Measurements from ENCODE around the gene ABCG1.

The ABCG1 gene

GRCh38 chr21:42214921-42215320 is 4.0 kb upstream of the ABCG1 start:
- H3K9me3 ChIP-seq (ENCODE audit: control insufficient read depth, low read length): no peaks in the 10 kb centered on the region
- WGBS, 2 experiments: 83 to 90% methylated on average over 5 of the region's 5 CpGs
- H3K4me1 ChIP-seq (ENCODE audit: control insufficient read depth, insufficient read depth, low read length): no peaks in the 10 kb centered on the region
- H3K27ac ChIP-seq (ENCODE audit: insufficient read depth, low read depth, low read length, poor library complexity, severe bottlenecking): no peak overlapping the region
- no peak overlapping the region for H3K4me3 ChIP-seq (ENCODE audit: insufficient read depth, low read depth, low read length)
- peaks cover 31% of the 10 kb centered on the region for H3K27me3 ChIP-seq (ENCODE audit: control insufficient read depth, insufficient read depth, low read length, poor library complexity, severe bottlenecking)
- no peaks in the 10 kb centered on the region for H3K36me3 ChIP-seq (ENCODE audit: control insufficient read depth, insufficient read depth, low read length)

GRCh38 chr21:42215942-42216725 is 2.8 kb upstream of the ABCG1 start:
- no peaks in the 10 kb centered on the region for H3K9me3 ChIP-seq (ENCODE audit: control insufficient read depth, low read length)
- H3K27me3 ChIP-seq (ENCODE audit: control insufficient read depth, insufficient read depth, low read length, poor library complexity, severe bottlenecking): peaks cover 44% of the 10 kb centered on the region
- no peaks in the 10 kb centered on the region for H3K36me3 ChIP-seq (ENCODE audit: control insufficient read depth, insufficient read depth, low read length)
- H3K4me3 ChIP-seq (ENCODE audit: insufficient read depth, low read depth, low read length): no peak overlapping the region
- H3K27ac ChIP-seq (ENCODE audit: insufficient read depth, low read depth, low read length, poor library complexity, severe bottlenecking): no peak overlapping the region
- 91 to 92% methylated on average over 9 of the region's 9 CpGs for WGBS, 2 experiments
- H3K4me1 ChIP-seq (ENCODE audit: control insufficient read depth, insufficient read depth, low read length): no peaks in the 10 kb centered on the region

GRCh38 chr21:42216726-42217572 is 2.0 kb upstream of the ABCG1 start:
- no peaks in the 10 kb centered on the region for H3K4me1 ChIP-seq (ENCODE audit: control insufficient read depth, insufficient read depth, low read length)
- H3K36me3 ChIP-seq (ENCODE audit: control insufficient read depth, insufficient read depth, low read length): no peaks in the 10 kb centered on the region
- WGBS, 2 experiments: 88 to 89% methylated on average over 17 of the region's 17 CpGs
- H3K27ac ChIP-seq (ENCODE audit: insufficient read depth, low read depth, low read length, poor library complexity, severe bottlenecking): no peak overlapping the region
- no peak overlapping the region for H3K4me3 ChIP-seq (ENCODE audit: insufficient read depth, low read depth, low read length)
- peaks cover 51% of the 10 kb centered on the region for H3K27me3 ChIP-seq (ENCODE audit: control insufficient read depth, insufficient read depth, low read length, poor library complexity, severe bottlenecking)
- H3K9me3 ChIP-seq (ENCODE audit: control insufficient read depth, low read length): no peaks in the 10 kb centered on the region

GRCh38 chr21:42219606-42220137 is 732 bp downstream of the ABCG1 start:
- Histone ChIP-seq H3K27ac (ENCODE audit: insufficient read depth, low read depth, low read length, poor library complexity, severe bottlenecking) (no peak overlapping the region), H3K4me3 (ENCODE audit: insufficient read depth, low read depth, low read length) (peak overlapping the region; percentile 38), H3K36me3 (ENCODE audit: control insufficient read depth, insufficient read depth, low read length) (no peaks in the 10 kb centered on the region), H3K9me3 (ENCODE audit: control insufficient read depth, low read length) (no peaks in the 10 kb centered on the region), H3K27me3 (ENCODE audit: control insufficient read depth, insufficient read depth, low read length, poor library complexity, severe bottlenecking) (peaks cover 72% of the 10 kb centered on the region), H3K4me1 (ENCODE audit: control insufficient read depth, insufficient read depth, low read length) (no peaks in the 10 kb centered on the region)
- 1% methylated on average over 41 of the region's 41 CpGs for WGBS, 2 experiments

GRCh38 chr21:42220138-42220701 is 1.3 kb downstream of the ABCG1 start:
- Histone ChIP-seq H3K36me3 (ENCODE audit: control insufficient read depth, insufficient read depth, low read length) (no peaks in the 10 kb centered on the region), H3K27ac (ENCODE audit: insufficient read depth, low read depth, low read length, poor library complexity, severe bottlenecking) (no peak overlapping the region), H3K4me3 (ENCODE audit: insufficient read depth, low read depth, low read length) (peak overlapping the region; percentile 38), H3K4me1 (ENCODE audit: control insufficient read depth, insufficient read depth, low read length) (no peaks in the 10 kb centered on the region), H3K27me3 (ENCODE audit: control insufficient read depth, insufficient read depth, low read length, poor library complexity, severe bottlenecking) (peaks cover 74% of the 10 kb centered on the region), H3K9me3 (ENCODE audit: control insufficient read depth, low read length) (no peaks in the 10 kb centered on the region)
- WGBS, 2 experiments: 3 to 5% methylated on average over 26 of the region's 26 CpGs

GRCh38 chr21:42221581-42222345 is 2.8 kb downstream of the ABCG1 start:
- Histone ChIP-seq H3K36me3 (ENCODE audit: control insufficient read depth, insufficient read depth, low read length) (no peaks in the 10 kb centered on the region), H3K4me1 (ENCODE audit: control insufficient read depth, insufficient read depth, low read length) (no peaks in the 10 kb centered on the region), H3K9me3 (ENCODE audit: control insufficient read depth, low read length) (no peaks in the 10 kb centered on the region), H3K27ac (ENCODE audit: insufficient read depth, low read depth, low read length, poor library complexity, severe bottlenecking) (no peak overlapping the region), H3K4me3 (ENCODE audit: insufficient read depth, low read depth, low read length) (no peak overlapping the region), H3K27me3 (ENCODE audit: control insufficient read depth, insufficient read depth, low read length, poor library complexity, severe bottlenecking) (peaks cover 76% of the 10 kb centered on the region)
- WGBS, 2 experiments: 89 to 91% methylated on average over 15 of the region's 15 CpGs

GRCh38 chr21:42222386-42222785 is 3.4 kb downstream of the ABCG1 start:
- Histone ChIP-seq H3K4me1 (ENCODE audit: control insufficient read depth, insufficient read depth, low read length) (no peaks in the 10 kb centered on the region), H3K9me3 (ENCODE audit: control insufficient read depth, low read length) (no peaks in the 10 kb centered on the region), H3K27ac (ENCODE audit: insufficient read depth, low read depth, low read length, poor library complexity, severe bottlenecking) (no peak overlapping the region), H3K36me3 (ENCODE audit: control insufficient read depth, insufficient read depth, low read length) (no peaks in the 10 kb centered on the region), H3K4me3 (ENCODE audit: insufficient read depth, low read depth, low read length) (no peak overlapping the region), H3K27me3 (ENCODE audit: control insufficient read depth, insufficient read depth, low read length, poor library complexity, severe bottlenecking) (peaks cover 70% of the 10 kb centered on the region)
- WGBS, 2 experiments: 86 to 87% methylated on average over 6 of the region's 6 CpGs

- Histone ChIP-seq H3K27me3 (ENCODE audit: control insufficient read depth, insufficient read depth, low read length, poor library complexity, severe bottlenecking) (peaks cover 65% of the 10 kb centered on the region), H3K36me3 (ENCODE audit: control insufficient read depth, insufficient read depth, low read length) (no peaks in the 10 kb centered on the region), H3K27ac (ENCODE audit: insufficient read depth, low read depth, low read length, poor library complexity, severe bottlenecking) (no peak overlapping the region), H3K4me3 (ENCODE audit: insufficient read depth, low read depth, low read length) (no peak overlapping the region), H3K4me1 (ENCODE audit: control insufficient read depth, insufficient read depth, low read length) (no peaks in the 10 kb centered on the region), H3K9me3 (ENCODE audit: control insufficient read depth, low read length) (no peaks in the 10 kb centered on the region)
- WGBS, 2 experiments: 86 to 90% methylated on average over 9 of the region's 9 CpGs
These were observed 4.0 kb downstream of the ABCG1 start for GRCh38 chr21:42222821-42223390.

- Histone ChIP-seq H3K27me3 (ENCODE audit: control insufficient read depth, insufficient read depth, low read length, poor library complexity, severe bottlenecking) (peaks cover 54% of the 10 kb centered on the region), H3K9me3 (ENCODE audit: control insufficient read depth, low read length) (no peaks in the 10 kb centered on the region), H3K27ac (ENCODE audit: insufficient read depth, low read depth, low read length, poor library complexity, severe bottlenecking) (no peak overlapping the region), H3K4me3 (ENCODE audit: insufficient read depth, low read depth, low read length) (no peak overlapping the region), H3K36me3 (ENCODE audit: control insufficient read depth, insufficient read depth, low read length) (no peaks in the 10 kb centered on the region), H3K4me1 (ENCODE audit: control insufficient read depth, insufficient read depth, low read length) (no peaks in the 10 kb centered on the region)
- 92% methylated on average over 15 of the region's 15 CpGs for WGBS, 2 experiments
These were observed 5.1 kb downstream of the ABCG1 start for GRCh38 chr21:42223826-42224575.
